ENCODE measurements around the gene ELF2. TPM values are rescaled to one million over a fixed set of nuclear protein-coding genes. Genes with fewer than 3 reads are reported as not detected.
"Not testable (repeated sequence)": the region's sequence is repeated elsewhere in the genome, so short reads cannot be mapped to it uniquely, and the experiment has no call there.

Gene ELF2
- total and polyA plus RNA-seq, 2 experiments from 2014 or later: 38.2 to 48.8 TPM

DNA sequence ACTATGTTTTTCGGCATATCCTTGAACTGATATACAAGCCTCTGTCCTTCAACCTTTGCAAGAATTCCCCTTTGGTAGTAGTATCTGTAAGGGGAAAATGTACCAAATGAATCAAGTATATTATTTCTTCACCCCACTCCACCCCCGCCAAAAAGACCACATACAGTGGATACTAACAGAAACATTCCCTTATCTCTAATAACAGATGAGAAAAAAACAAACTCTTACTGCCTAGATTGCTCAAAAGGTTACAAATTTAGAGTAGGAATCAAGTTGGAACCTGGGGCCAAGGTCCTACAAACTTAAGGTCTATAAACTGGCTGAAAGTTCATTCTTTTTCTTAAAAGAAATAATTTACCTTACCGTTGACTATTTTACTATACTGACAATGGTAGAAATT, 116.4 kb downstream of the ELF2 start:
- no peaks in the 10 kb centered on the region for H3K9me2 ChIP-seq (ENCODE audit: insufficient read depth)
- Mint-ChIP-seq H3K9me3 (no peaks in the 10 kb centered on the region), H3K36me3 (ENCODE audit: low read depth) (peaks cover 52% of the 10 kb centered on the region), H3K27me3 (ENCODE audit: insufficient read depth, low read depth, poor library complexity) (no peaks in the 10 kb centered on the region), H3K4me1 (no peaks in the 10 kb centered on the region), H3K4me3 (no peak overlapping the region), H3K27ac (no peak overlapping the region)
- no peak for DNase-seq (ENCODE audit: low spot score)
- H3K4me2 ChIP-seq: no peak overlapping the region
- no peaks in the 10 kb centered on the region for H3K4me1 ChIP-seq (ENCODE audit: insufficient read depth)
- no peak overlapping the region for H3K27ac ChIP-seq (ENCODE audit: low read depth)
- H2AFZ ChIP-seq: no peak overlapping the region
- no peak for TF ChIP-seq ZNF114 (CRISPR knock-in tag; IDR thresholded peaks at IDR 0.05)
- TF ChIP-seq EZH2 (IDR thresholded peaks at IDR 0.05; ENCODE audit: low read depth, unreplicated experiment): no peak
- no peak for TF ChIP-seq NANOG (IDR thresholded peaks at IDR 0.05; ENCODE audit: borderline replicate concordance)
- TF ChIP-seq, protein P1, sequence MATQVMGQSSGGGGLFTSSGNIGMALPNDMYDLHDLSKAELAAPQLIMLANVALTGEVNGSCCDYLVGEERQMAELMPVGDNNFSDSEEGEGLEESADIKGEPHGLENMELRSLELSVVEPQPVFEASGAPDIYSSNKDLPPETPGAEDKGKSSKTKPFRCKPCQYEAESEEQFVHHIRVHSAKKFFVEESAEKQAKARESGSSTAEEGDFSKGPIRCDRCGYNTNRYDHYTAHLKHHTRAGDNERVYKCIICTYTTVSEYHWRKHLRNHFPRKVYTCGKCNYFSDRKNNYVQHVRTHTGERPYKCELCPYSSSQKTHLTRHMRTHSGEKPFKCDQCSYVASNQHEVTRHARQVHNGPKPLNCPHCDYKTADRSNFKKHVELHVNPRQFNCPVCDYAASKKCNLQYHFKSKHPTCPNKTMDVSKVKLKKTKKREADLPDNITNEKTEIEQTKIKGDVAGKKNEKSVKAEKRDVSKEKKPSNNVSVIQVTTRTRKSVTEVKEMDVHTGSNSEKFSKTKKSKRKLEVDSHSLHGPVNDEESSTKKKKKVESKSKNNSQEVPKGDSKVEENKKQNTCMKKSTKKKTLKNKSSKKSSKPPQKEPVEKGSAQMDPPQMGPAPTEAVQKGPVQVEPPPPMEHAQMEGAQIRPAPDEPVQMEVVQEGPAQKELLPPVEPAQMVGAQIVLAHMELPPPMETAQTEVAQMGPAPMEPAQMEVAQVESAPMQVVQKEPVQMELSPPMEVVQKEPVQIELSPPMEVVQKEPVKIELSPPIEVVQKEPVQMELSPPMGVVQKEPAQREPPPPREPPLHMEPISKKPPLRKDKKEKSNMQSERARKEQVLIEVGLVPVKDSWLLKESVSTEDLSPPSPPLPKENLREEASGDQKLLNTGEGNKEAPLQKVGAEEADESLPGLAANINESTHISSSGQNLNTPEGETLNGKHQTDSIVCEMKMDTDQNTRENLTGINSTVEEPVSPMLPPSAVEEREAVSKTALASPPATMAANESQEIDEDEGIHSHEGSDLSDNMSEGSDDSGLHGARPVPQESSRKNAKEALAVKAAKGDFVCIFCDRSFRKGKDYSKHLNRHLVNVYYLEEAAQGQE (IDR thresholded peaks at IDR 0.05; ENCODE audit: unreplicated experiment): no peak
- TF ChIP-seq, protein P2, sequence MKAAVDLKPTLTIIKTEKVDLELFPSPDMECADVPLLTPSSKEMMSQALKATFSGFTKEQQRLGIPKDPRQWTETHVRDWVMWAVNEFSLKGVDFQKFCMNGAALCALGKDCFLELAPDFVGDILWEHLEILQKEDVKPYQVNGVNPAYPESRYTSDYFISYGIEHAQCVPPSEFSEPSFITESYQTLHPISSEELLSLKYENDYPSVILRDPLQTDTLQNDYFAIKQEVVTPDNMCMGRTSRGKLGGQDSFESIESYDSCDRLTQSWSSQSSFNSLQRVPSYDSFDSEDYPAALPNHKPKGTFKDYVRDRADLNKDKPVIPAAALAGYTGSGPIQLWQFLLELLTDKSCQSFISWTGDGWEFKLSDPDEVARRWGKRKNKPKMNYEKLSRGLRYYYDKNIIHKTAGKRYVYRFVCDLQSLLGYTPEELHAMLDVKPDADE (IDR thresholded peaks at IDR 0.05): no peak
- no peak for TF ChIP-seq JUNB (IDR thresholded peaks at IDR 0.05; ENCODE audit: unreplicated experiment)
- TF ChIP-seq, protein P3, sequence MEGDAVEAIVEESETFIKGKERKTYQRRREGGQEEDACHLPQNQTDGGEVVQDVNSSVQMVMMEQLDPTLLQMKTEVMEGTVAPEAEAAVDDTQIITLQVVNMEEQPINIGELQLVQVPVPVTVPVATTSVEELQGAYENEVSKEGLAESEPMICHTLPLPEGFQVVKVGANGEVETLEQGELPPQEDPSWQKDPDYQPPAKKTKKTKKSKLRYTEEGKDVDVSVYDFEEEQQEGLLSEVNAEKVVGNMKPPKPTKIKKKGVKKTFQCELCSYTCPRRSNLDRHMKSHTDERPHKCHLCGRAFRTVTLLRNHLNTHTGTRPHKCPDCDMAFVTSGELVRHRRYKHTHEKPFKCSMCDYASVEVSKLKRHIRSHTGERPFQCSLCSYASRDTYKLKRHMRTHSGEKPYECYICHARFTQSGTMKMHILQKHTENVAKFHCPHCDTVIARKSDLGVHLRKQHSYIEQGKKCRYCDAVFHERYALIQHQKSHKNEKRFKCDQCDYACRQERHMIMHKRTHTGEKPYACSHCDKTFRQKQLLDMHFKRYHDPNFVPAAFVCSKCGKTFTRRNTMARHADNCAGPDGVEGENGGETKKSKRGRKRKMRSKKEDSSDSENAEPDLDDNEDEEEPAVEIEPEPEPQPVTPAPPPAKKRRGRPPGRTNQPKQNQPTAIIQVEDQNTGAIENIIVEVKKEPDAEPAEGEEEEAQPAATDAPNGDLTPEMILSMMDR (conservative IDR thresholded peaks at IDR 0.05; ENCODE audit: low read depth in 2 of 2): no peak
- no peak for TF ChIP-seq STAT1 (IDR thresholded peaks at IDR 0.05; ENCODE audit: unreplicated experiment)
- TF ChIP-seq, protein P4, sequence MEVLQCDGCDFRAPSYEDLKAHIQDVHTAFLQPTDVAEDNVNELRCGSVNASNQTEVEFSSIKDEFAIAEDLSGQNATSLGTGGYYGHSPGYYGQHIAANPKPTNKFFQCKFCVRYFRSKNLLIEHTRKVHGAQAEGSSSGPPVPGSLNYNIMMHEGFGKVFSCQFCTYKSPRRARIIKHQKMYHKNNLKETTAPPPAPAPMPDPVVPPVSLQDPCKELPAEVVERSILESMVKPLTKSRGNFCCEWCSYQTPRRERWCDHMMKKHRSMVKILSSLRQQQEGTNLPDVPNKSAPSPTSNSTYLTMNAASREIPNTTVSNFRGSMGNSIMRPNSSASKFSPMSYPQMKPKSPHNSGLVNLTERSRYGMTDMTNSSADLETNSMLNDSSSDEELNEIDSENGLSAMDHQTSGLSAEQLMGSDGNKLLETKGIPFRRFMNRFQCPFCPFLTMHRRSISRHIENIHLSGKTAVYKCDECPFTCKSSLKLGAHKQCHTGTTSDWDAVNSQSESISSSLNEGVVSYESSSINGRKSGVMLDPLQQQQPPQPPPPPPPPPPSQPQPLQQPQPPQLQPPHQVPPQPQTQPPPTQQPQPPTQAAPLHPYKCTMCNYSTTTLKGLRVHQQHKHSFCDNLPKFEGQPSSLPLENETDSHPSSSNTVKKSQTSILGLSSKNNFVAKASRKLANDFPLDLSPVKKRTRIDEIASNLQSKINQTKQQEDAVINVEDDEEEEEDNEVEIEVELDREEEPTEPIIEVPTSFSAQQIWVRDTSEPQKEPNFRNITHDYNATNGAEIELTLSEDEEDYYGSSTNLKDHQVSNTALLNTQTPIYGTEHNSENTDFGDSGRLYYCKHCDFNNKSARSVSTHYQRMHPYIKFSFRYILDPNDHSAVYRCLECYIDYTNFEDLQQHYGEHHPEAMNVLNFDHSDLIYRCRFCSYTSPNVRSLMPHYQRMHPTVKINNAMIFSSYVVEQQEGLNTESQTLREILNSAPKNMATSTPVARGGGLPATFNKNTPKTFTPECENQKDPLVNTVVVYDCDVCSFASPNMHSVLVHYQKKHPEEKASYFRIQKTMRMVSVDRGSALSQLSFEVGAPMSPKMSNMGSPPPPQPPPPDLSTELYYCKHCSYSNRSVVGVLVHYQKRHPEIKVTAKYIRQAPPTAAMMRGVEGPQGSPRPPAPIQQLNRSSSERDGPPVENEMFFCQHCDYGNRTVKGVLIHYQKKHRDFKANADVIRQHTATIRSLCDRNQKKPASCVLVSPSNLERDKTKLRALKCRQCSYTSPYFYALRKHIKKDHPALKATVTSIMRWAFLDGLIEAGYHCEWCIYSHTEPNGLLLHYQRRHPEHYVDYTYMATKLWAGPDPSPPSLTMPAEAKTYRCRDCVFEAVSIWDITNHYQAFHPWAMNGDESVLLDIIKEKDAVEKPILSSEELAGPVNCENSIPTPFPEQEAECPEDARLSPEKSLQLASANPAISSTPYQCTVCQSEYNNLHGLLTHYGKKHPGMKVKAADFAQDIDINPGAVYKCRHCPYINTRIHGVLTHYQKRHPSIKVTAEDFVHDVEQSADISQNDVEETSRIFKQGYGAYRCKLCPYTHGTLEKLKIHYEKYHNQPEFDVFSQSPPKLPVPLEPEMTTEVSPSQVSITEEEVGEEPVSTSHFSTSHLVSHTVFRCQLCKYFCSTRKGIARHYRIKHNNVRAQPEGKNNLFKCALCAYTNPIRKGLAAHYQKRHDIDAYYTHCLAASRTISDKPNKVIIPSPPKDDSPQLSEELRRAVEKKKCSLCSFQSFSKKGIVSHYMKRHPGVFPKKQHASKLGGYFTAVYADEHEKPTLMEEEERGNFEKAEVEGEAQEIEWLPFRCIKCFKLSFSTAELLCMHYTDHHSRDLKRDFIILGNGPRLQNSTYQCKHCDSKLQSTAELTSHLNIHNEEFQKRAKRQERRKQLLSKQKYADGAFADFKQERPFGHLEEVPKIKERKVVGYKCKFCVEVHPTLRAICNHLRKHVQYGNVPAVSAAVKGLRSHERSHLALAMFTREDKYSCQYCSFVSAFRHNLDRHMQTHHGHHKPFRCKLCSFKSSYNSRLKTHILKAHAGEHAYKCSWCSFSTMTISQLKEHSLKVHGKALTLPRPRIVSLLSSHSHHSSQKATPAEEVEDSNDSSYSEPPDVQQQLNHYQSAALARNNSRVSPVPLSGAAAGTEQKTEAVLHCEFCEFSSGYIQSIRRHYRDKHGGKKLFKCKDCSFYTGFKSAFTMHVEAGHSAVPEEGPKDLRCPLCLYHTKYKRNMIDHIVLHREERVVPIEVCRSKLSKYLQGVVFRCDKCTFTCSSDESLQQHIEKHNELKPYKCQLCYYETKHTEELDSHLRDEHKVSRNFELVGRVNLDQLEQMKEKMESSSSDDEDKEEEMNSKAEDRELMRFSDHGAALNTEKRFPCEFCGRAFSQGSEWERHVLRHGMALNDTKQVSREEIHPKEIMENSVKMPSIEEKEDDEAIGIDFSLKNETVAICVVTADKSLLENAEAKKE (CRISPR knock-in tag; IDR thresholded peaks at IDR 0.05): no peak
- no peak for TF ChIP-seq POLR2AphosphoS5 (IDR thresholded peaks at IDR 0.05; ENCODE audit: low read depth)
- no peak for ATAC-seq
- no peaks in the 10 kb centered on the region for H3F3A ChIP-seq (replicated peaks; ENCODE audit: low read depth)
- H3K4me3 ChIP-seq: no peak overlapping the region
- H3K36me3 ChIP-seq (ENCODE audit: insufficient read depth): peaks cover 30% of the 10 kb centered on the region
- H3K79me2 ChIP-seq (replicated peaks; ENCODE audit: insufficient read depth): peaks cover 10% of the 10 kb centered on the region; the same call in 1 of the 2 replicates
- no peaks in the 10 kb centered on the region for H3K27me3 ChIP-seq (ENCODE audit: insufficient read depth)
- peaks cover 10% of the 10 kb centered on the region for H4K20me1 ChIP-seq (replicated peaks; ENCODE audit: insufficient read depth)

DNA sequence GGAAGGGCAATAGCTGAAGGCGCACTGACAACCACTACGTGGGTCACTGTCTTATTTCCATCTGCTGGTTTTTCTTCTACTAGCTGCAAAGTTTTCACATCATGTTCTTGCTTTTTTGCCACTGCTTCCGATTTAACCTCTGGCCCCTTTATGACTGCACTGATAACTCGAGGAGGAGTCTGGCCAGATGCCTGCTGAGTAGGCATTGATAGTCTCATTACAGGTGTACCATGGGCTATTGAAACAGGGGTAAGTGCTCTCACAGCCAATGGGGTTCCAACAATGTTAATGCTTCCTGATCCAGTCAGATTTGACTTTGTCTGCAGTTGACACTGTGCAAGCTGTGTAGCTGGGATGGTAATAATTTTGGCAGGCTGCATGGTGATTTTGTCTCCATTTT, 118.0 kb downstream of the ELF2 start:
- Histone ChIP-seq H3K79me2 (replicated peaks; ENCODE audit: insufficient read depth) (peaks cover 10% of the 10 kb centered on the region; the same call in 1 of the 2 replicates), H3K36me3 (ENCODE audit: insufficient read depth) (peaks cover 30% of the 10 kb centered on the region), H4K20me1 (replicated peaks; ENCODE audit: insufficient read depth) (peaks cover 16% of the 10 kb centered on the region)
- H3K4me2 ChIP-seq; H3K27me3 Mint-ChIP-seq (ENCODE audit: insufficient read depth, low read depth, poor library complexity); H3K9me2 ChIP-seq (ENCODE audit: insufficient read depth); ATAC-seq; H3F3A ChIP-seq (replicated peaks; ENCODE audit: low read depth); H2AFZ ChIP-seq; DNase-seq (ENCODE audit: low spot score); H3K4me1 ChIP-seq (ENCODE audit: insufficient read depth); H3K4me1 Mint-ChIP-seq; H3K4me3 ChIP-seq; H3K27ac ChIP-seq (ENCODE audit: low read depth); H3K4me3 Mint-ChIP-seq; H3K27ac Mint-ChIP-seq; H3K9me3 Mint-ChIP-seq; H3K27me3 ChIP-seq (ENCODE audit: insufficient read depth): not testable (repeated sequence)
- H3K36me3 Mint-ChIP-seq (ENCODE audit: low read depth): peaks cover 43% of the 10 kb centered on the region
